ENCODE results near the gene ATP2C2.

DNA sequence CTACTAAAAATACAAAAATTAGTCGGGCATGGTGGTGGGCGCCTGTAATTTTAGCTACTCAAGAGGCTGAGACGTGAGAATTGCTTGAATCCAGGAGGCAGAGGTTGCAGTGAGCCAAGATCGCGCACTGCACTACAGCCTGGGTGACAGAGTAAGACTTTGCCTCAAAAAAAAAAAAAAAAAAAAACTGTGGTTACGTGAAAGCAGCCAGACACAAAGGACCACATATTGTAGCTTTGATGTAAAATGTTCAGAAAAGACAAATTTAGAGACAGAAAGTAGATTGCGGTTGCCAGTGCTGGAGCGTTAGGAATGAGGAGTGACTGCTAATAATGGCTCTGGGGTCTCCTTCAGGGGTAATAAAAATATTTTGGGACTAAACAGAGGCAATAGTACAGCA lies 140.2 kb downstream of the ATP2C2 start:
- no peak for TF ChIP-seq POLR2A (IDR thresholded peaks at IDR 0.05)
- TF ChIP-seq, protein P1, sequence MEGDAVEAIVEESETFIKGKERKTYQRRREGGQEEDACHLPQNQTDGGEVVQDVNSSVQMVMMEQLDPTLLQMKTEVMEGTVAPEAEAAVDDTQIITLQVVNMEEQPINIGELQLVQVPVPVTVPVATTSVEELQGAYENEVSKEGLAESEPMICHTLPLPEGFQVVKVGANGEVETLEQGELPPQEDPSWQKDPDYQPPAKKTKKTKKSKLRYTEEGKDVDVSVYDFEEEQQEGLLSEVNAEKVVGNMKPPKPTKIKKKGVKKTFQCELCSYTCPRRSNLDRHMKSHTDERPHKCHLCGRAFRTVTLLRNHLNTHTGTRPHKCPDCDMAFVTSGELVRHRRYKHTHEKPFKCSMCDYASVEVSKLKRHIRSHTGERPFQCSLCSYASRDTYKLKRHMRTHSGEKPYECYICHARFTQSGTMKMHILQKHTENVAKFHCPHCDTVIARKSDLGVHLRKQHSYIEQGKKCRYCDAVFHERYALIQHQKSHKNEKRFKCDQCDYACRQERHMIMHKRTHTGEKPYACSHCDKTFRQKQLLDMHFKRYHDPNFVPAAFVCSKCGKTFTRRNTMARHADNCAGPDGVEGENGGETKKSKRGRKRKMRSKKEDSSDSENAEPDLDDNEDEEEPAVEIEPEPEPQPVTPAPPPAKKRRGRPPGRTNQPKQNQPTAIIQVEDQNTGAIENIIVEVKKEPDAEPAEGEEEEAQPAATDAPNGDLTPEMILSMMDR (IDR thresholded peaks at IDR 0.05), result no peak
